Activated CD4-positive, alpha-beta T cell treated with anti-CD3 and anti-CD28 coated beads for 4 hours (primary cell): ENCODE results near the gene PTPRD.

Source experiments
- DNase-seq, 2 donors: peaks; one replicate each; pipeline ENCODE4 v3.0.0-alpha.2; 2020

The PTPRD gene

DNA sequence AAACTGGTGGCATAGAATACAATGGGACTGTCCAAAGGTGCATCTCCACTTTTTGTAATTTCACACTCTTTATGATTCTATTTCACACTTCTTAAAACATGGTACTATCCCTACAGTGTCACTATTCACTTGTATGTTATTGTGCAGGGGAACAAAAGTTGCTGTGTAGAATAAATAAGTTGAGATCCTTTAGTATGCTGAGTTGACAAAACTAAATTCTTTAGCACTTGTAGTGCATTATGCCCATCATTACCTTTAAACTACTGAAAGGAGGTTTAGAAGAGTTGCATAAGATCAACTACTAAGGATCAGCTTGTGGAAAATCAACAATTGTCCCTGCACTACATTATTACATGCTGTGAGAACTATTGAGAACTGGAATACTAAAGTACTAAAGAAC lies 1380.9 kb downstream of the PTPRD start:
- no peak for DNase-seq

DNA sequence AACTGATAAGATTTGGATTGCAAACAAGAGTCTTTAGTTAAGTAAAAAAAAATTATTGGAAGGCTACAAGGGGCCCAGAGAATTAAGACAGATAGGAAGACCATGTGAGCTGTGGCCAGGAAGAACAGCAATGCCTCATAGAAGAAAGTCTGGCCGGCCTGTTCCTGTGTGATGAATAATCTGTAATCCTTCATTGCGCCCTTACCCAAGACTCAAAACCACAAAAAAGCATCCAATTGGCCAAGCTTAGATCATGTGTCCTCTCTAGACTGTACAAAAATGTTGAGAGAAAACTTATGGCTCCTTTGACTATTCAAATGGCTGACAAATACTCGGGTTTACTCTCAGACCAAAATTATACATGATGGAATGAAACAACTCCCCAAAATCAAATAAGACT lies 1383.5 kb downstream of the PTPRD start:
- no peak for DNase-seq

DNA sequence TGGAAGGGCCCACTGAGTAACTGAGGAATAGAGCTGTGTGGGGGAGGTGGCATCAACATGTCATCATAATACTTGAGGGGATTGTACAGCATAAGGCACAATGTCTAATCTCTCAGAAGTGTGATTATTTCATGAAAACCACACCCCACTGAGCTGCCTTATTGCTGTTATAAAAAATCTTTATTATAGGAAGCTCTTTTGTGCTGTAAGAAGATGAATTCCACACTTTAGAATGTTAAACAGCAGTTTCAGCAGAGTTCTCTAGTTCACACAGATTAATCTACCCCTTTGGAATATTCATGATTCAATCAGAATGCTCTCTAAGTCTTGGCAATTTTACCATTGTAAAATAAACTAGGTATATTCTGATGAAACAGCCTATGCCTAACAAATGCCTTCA lies 1389.6 kb downstream of the PTPRD start:
- DNase-seq, result no peak

DNA sequence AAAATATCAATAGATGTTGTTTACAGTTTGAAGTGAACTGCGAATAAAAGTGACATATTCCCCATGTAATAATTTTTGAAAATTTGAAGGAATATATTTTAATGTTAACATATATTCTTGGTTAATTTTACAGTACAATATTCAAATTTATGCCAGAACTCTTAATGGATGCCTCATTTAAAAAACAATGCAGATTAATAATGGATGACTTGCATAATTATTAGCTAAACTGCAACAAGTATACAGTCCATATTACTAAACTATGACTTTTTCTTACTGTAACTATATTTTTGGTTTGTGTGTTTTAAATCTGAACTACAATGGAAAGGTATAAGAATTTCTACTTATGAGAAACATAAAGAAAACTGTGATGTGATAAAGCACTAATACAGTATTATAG lies 1390.1 kb downstream of the PTPRD start:
- no peak for DNase-seq

DNA sequence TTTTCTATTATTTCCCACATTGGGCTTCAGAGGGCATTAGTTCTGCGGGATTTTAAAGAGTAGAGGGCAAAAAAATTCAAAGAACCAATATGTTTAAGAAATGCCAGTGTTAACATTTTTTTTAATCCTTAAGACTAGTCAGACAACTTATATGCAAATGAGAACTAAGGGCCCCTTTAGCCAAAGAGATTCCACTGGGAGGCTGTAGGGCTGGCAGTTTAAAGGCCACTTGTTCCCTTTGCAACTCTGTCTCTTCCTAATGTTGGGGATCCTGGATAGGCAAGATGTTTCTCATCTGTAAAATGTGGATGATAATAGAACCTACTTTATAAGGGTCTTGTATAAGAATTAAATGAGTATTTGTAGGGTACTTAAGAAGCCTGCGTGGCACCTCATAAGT lies 1395.9 kb downstream of the PTPRD start:
- DNase-seq, result no peak

DNA sequence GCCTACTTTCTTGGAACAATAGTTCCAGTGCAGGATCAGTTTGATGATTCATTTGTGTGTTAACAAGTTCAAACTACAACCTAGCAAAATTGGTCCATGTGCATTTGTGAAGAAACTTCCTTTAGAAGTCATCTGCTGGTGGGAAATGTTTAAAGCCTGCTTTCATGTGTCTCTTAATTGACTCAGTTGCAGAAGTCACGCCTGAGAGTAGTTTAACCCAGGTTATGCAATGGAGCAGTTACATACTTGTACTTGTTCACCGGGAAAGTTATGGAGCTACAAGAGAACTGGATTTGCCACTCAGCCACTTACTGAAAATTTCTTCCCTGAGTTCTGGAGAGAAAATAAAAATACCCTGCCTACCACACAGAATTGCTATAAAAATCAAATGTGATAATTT lies 1397.8 kb downstream of the PTPRD start:
- DNase-seq, result no peak

DNA sequence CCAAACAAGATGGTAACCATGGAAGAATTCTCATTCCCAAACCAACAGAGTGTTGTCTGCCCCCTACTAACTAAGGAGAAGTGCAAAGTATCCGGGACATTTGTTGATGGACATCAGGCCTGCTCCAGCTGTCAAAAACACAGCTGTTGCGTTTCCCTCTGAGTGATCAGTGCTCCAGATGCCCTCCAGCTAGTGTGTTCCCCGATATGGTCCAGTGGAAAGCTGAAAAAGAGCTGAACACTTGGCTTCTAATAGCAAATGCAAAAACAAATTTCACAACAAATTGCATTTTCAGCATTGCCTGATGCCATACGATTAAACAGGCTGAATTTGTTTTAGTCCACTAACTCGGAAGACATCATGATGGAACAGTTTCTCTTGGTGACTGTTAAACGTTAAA lies 1398.7 kb downstream of the PTPRD start:
- no peak for DNase-seq

DNA sequence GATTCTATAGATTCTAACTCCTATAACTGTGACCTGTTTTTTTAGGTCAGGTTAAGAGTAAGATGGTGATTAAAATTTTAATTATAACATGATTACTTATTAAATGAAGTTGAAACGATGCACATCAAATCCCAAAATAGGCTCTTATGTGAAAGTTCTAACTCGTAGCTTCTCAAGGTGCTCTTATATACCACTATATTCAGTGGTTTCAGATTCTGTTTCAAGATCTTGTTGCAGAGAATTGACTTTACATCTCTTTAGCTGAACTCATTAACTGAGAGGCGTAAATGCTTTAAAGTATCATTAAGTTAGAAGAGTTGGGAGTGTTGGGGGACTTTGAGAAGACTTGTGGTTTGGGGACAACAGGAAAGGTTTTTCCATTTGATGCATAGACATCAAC lies 1399.8 kb downstream of the PTPRD start:
- no peak for DNase-seq

DNA sequence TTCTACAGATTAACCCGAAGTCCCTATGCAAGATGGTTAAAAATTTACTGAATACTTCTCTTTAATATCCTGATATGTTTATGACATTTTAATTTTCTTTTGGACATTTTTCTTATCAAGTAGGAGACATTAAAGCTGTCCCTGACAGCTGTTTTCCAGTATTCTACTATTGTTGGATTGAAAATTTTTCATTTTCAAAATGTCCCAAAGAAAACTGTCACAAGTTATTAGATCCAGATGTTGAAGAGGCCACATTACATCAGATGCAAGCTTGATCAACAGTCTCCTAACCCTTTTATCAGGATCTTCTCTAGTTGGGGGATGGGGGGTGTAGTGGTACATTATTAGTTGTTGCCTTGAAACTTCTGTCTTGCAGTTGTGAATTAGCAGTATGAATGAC lies 1410.5 kb downstream of the PTPRD start:
- no peak for DNase-seq

DNA sequence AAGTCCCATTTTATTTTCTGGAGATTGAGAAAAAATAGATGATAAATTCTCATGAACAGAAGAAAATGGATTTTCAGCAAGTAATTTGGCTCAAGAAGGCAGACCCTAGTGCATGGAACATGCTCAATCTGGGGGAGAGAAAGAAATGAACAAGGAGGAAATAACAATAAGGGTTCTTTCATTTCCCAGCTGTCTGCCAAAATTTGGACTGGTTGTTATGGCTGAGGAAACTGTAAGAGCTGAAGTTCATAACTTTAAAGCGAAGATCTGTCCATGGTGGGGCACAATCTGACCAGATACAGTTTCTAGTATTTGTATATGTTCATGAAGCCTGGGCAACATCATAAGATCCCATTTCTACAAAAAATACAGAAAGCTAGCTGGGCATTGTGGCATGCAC lies 1426.7 kb downstream of the PTPRD start:
- DNase-seq, result no peak

DNA sequence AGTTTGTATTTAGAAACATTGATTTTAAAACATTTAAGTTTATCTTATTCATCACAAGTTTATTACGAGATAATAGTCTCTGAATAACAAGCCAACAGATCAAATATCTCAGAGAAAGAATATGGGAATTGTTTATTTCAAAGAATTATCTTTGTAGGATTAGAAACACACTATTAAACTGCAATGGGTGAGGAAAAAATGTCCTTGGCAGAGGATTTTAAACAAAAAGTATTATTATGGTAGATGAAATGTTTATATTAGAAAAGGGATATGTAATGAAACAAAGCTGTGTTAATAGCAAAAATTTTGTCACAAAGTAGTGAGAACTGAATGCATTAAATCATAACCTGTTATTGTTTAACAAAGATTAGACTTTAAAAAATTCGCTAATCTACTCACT lies 1430.4 kb downstream of the PTPRD start:
- DNase-seq, result no peak

DNA sequence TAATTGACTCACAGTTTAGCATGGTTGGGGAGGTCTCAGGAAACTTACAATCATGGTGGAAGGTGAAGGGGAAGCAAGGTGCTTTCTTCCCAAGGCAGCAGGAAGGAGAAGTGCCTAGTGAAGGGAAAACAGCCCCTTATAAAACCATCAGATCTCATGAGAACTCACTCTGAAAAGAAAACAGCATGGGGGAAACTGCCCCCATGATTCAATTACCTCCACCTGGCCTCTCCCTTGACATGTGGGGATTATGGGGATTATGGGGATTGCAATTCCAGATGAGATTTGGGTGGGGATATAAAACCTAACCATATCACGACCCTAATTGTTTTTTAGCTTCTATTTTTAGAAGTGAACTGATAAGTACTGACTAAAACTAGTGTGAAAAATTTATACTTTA lies 1435.7 kb downstream of the PTPRD start:
- no peak for DNase-seq

DNA sequence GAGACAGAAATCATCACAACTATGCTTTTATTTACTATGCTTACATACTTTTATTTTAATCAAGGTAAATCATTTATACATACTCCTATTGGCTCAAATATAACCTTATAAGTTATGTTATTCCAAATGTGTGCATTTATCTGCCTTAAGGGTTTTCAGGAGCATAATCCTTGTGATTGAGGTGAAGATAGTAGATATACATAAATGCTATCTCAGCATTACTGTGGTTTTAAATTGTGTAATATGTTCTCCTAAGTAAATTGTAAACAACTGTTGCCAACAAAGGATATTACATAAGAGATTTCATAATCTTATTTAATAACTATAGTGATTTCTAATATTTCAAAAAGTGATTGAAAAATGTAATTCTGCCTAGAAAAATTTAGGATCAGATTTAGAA lies 1438.4 kb downstream of the PTPRD start:
- DNase-seq, result no peak

DNA sequence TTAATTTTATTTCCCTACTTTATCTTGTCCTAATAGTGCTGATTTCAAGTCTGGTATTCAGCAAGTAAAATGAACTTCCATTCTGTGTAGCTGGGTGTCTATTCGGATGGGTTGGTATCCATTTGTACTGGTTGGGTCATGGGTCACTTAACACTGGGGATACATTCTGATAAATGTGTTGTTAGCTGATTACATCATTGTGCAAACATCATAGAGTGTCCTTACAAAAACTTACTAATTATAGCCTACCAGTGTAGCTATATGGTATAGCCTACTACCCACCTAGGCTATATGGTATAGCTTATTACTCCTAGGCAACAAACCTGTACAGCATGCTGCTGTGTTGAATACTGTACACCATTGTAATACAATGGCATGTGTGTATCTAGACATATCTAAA lies 1439.5 kb downstream of the PTPRD start:
- no peak for DNase-seq

DNA sequence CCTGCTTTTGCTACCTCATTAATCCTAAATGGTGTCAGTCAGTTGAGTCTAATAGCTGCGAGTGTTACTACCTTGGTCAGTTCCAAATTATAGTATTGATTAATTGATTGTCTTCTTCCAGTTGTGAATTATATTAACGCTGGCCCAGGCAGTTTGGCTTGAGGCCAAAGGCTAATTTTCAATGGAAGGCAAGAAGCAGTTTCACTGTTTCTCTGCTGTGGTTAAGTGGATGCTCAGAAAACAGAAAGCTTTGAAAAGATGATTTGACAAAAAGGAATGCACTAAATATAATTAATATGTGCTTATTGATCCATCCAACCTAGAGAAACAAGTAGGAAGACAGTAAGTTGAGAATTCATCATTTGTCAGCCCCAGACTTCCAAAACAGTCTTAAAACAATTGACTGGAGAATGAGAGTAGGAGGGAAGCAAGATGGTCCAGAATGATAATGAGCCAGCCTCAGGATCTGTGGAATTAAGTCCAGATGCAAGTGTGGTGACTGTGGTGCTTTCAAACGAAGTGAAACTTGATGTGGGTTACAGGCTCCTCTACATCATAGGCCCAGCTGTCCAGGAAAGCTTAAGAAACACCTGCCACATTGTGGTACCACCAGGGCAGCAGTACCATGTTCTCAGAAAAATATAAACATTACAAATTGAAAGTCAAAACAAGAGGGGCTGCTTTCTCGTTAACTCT lies 1442.2 kb downstream of the PTPRD start:
- DNase-seq, result no peak

DNA sequence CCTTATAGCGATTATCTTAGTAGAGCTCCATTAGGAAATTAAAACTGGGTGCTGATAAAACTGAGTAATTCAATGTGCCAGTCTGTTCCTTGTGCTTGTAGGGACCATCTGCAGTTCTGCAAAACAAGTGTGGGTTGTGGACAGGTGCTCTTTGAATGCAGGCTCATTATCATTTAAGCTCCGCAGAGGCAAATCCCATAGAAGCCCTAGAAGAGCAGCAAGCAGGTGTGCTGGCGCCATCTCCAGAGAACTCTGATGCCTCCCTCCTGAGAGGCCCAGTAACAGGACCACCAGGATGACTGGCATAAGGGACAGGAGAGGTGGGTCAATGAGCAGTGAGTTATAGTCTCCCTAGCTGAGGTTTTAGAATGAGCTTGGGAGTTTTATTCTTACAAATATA lies 1470.8 kb downstream of the PTPRD start:
- no peak for DNase-seq

DNA sequence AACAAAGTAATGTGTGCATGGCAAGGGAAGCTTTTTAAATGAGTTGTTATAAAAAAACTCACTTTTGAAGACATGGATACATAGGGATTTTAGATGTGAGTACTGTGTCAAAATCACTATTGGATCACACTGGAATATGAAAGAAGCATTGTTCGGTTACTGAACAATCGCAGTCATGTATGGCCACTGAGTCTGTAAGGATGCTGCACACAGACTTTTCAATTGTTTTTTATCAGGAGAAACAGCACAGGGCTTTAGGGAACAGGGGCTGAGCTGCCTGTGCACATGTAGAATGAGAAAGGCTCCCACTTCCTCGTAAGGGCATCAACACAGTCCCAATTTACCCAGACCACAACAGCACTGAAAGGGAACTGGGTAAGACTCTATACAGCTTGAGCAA lies 1479.3 kb downstream of the PTPRD start:
- DNase-seq, result no peak

DNA sequence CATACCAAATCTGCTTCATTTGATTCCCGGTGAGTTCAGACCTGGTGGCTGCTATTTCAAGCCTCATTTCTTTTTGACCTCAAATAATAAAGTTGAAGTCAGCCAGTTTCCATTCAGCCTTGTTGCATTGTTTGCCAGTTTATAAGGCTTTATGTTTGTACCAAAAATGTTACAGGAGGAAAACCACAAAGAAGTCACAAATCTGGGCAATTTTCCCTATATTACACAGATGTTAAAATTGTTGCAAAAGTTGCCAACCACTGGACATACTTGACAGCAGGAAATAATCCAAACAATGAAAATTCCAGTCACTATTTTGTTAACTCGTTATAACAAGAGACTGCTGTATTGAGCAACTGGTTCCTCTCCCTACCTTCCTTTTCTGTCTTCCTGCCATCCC lies 1488.2 kb downstream of the PTPRD start:
- no peak for DNase-seq

DNA sequence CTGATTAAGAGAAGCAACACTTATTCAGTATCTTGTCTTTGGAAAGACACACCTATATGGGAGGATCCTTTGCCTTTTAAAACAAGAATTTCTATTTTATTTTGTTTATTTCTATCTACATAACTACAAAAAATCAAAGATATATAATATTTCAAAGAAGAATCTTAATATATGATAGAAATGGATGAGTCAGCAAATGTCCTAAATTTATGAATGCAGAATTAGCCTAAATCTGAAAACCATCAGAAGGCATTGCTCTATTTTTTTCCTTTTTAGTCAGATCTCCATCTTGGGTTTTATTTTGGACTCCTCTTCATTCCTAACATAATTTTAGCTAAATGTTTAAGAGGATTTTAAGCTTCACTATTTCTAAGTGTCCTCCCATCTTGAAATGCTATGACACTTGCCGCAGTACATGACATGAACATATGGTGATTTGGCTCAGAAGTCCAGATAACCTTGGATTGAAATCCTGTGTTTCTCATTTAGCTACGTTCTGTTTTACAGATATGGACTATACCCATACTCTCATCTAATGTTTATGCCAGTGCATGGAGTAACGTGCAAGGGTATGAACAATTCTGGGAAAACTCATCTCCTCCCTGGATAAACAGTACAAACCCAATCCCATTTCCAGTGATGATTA lies 1490.4 kb downstream of the PTPRD start:
- DNase-seq, result no peak

DNA sequence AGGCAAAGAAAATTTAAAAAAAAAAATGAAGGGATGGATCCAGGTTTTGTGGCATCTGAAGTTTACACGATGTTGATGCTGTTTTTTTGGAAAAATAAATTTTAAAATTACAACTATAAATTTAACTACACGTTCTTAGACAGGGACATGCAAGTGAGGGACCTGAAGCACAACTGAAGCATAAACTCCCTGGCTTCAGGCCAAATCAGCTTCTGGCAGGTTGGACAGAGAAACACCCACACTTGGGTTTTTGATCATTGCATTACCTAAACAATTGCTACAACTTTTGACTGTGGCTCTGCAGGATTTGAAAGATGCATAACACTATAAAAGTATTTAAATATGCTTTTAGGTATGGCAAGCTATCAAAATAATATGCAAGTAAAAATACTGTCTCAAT lies 1494.9 kb downstream of the PTPRD start:
- no peak for DNase-seq

DNA sequence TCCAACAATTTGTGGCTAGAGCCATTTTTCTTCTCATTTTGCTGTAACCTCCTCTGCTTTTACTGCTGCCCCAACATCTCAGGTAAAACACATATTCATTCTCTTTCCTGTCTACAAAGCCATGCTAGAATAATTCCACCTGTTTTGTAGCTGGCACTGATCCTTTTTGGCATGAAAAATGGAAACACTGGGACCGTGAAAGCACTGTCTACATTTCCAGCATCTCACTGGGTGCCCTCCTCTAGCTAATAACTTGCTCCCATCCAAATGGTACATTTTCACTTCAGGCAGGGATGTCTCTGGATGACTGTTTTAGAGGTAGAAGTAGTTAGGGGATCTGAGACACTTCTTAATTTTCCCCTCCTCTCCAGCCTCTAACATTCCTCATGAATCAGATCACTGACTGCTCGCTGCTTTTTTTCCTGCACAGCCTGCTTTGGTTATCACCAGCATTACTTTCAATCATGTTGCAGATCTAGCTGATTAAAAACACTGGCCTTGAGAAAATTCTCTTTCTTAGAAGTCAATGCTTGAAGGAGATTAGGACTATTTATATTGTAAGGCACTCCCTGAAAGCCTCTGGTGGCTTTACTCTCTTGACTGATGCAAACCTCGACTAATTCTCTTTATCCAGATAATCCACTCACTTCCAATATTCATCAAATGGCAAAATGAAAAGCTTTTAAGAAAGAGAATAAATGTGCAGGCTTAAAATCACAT lies 1500.6 kb downstream of the PTPRD start:
- DNase-seq, result no peak

DNA sequence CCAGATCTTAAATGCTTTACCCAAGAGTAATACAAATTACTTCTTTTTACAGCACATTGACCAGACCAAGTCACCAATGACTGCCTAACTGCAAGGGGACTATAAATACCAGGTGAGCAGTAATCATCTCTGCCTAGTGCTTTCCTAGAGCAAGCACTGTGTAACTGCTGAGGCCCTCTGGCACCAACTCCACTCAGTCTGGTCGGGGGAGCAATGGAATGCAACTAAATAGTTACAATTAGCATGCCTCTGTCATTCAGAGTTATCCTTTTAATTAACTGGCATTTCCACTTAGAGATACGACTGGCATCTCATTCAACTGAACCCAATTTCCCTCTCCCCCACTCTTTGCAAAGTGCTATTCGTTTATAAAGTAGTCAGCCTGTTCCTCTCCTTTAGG lies 1504.2 kb downstream of the PTPRD start:
- DNase-seq, result no peak

DNA sequence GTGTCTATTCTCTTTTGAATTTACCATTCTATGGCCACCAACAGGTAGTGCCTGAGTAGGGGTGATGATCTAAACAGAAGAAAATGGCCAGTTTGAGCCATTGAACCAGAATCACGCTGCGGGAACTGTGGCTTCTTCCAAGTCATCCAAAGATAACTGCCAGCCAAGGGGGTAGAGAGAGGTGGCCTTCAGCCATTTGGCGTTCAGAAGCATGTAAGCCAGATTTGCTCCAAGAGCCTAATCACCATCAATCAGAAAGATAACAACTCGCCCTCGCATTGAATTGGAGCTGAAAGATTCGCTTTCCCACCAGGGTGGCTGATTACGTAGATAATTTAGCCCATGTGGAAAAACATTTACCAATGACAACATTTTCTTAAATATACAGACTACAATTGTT lies 1510.5 kb downstream of the PTPRD start:
- DNase-seq, result no peak

DNA sequence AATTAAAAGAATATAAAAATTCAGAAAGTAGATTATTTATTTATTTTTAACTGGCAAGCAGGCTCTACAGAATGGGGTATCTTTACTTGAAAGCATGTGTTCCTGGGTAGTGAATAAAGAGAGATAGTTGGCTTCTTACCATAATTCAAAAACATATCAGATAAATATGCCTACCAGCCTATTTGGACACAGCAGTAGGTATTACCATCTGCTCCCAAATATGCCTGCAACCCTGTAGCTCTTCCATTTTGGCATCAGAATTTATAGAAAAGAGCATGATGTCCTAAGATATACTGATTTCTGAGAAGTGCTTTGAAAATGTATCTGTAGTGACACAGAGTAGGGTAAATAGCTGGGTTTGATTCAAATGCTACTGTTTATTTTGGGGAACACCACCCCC lies 1512.7 kb downstream of the PTPRD start:
- no peak for DNase-seq

DNA sequence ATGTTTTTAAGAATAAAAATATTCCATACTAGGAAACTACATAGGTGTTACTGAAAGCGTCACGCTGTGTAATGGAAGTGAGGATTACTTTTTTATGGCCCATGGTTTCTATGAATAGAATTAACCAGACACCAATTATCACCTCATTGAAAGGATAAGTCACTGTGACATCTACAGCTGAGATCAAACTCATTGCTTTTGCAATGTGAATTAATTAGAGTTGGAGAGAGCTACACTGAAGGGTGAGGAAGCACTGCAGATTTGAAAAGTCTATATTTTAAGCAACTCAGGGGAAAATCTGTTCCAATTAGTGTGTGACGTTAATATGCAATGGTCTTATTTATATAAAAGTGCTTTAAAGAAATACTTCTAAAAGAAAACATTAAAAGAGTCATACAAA lies 1513.2 kb downstream of the PTPRD start:
- DNase-seq, result no peak
